Prostate gland (tissue), 2 donors: ENCODE measurements around the gene NOC2L.

Experiments
- POLR2AphosphoS5 ChIP-seq: sonication (generic); formaldehyde crosslinking; IDR thresholded peaks from one replicate; pipeline ENCODE4 v1.6.1; 2017; ENCODE audit warnings: antibody characterized with exemption
- TF ChIP-seq, protein P1 (sequence below), 4 experiments: fragments of 200-600 bp in 2 of 4; fragments of 450-650 bp in 2 of 4; sonication (generic) in 2 of 4; IDR thresholded peaks; 1 replicate in 3 of 4; 2 replicates in 1 of 4; pipeline ENCODE4 v1.5.1; 2016 to 2019; ENCODE audit warnings: antibody characterized with exemption in 4 of 4, mild to moderate bottlenecking in 2 of 4, moderate library complexity in 2 of 4

DNA sequence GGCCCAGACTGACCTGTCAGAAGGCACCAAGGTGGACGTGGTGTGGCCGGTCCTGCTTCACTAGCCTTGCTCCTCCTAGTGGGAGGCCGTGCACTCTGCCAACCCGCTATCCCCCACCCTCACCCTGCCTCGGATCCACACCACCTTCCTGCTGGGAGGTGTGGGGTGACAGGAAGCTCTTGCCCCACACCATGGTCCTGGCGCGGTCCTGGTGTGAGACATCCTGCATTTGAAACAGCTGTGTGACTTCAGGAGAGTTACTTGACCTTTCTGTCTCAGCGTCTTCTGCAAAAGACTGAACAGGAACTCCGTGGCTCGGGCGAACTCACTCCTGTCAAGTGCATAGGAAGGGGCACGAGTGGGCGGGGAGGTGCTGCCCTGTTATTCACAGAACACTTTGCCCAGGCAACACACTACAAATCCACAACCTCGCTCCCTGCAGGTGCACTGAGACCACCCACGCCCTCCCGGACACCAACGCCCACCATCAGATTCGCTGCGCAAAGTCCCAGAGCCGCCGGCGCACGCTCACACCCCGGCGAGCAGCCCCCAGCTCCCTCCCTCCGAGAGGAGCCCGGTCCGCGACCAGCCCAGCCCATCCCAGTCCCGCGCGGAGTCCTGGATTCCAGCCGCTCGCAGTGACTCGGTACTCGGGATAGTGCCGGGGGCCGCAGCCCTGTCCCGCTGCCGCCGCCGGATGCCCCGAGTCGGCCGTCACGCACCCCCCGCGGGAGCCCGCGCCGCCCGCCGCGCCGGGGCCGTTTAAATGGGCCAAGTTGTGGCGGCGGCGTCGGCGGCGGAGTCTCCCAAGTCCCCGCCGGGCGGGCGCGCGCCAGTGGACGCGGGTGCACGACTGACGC, 35.7 kb downstream of the NOC2L start, which contains the start of gene SAMD11:
- TF ChIP-seq, protein P1, sequence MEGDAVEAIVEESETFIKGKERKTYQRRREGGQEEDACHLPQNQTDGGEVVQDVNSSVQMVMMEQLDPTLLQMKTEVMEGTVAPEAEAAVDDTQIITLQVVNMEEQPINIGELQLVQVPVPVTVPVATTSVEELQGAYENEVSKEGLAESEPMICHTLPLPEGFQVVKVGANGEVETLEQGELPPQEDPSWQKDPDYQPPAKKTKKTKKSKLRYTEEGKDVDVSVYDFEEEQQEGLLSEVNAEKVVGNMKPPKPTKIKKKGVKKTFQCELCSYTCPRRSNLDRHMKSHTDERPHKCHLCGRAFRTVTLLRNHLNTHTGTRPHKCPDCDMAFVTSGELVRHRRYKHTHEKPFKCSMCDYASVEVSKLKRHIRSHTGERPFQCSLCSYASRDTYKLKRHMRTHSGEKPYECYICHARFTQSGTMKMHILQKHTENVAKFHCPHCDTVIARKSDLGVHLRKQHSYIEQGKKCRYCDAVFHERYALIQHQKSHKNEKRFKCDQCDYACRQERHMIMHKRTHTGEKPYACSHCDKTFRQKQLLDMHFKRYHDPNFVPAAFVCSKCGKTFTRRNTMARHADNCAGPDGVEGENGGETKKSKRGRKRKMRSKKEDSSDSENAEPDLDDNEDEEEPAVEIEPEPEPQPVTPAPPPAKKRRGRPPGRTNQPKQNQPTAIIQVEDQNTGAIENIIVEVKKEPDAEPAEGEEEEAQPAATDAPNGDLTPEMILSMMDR (IDR thresholded peaks at IDR 0.05), result no peak
- TF ChIP-seq POLR2AphosphoS5, result no peak
